OCI-LY7 (cell line): ENCODE measurements around the gene UNC5B. TPM values are rescaled to one million over a fixed set of nuclear protein-coding genes. Genes with fewer than 3 reads are reported as not detected.

Experiments used
- BruUV-seq: library from RNA; stranded (reverse); fragments of 400-500 nt; replicated peaks from 2 replicates; lab custom pipeline; 2021; lab: Mats Ljungman, UMichigan
- CTCF ChIA-PET: fragments of 300-600 bp; sonication (Branson Sonifier 250); formaldehyde crosslinking; loops from one replicate; lab custom pipeline; 2022; ENCODE audit warnings: antibody characterized with exemption; ENCODE audit not compliant: unreplicated experiment; lab: Charles Lee
- POLR2A ChIA-PET: fragments of 300-600 bp; sonication (Branson Sonifier 250); formaldehyde crosslinking; loops from one replicate; lab custom pipeline; 2022; ENCODE audit warnings: antibody characterized with exemption; lab: Charles Lee
- DNase-seq: peaks from one replicate; pipeline ENCODE4 v3.0.0-alpha.2; 2015; ENCODE audit warnings: low spot score
- H2AFZ ChIP-seq: fragments of 200-600 bp; sonication (generic), shearing (Covaris generic); 2 replicates; pipeline ENCODE4 v1.6.1; 2014; ENCODE audit warnings: mild to moderate bottlenecking, antibody characterized with exemption, low read length, moderate library complexity
- H3K27ac ChIP-seq: fragments of 200-600 bp; sonication (generic); 2 replicates; pipeline ENCODE4 v1.5.1; 2014; ENCODE audit warnings: mixed run types, low read depth, mild to moderate bottlenecking, moderate library complexity, low read length, inconsistent platforms; ENCODE audit not compliant: poor library complexity, severe bottlenecking
- H3K36me3 ChIP-seq: fragments of 200-600 bp; sonication (generic); 2 replicates; pipeline ENCODE4 v1.6.1; 2014; ENCODE audit warnings: mild to moderate bottlenecking, antibody characterized with exemption, low read length, moderate library complexity, mixed read lengths; ENCODE audit not compliant: insufficient read depth
- H3K4me1 ChIP-seq: fragments of 200-600 bp; sonication (generic); 2 replicates; pipeline ENCODE4 v1.5.1; 2014; ENCODE audit warnings: mild to moderate bottlenecking, low read length; ENCODE audit not compliant: insufficient read depth, poor library complexity, severe bottlenecking
- H3K4me2 ChIP-seq: fragments of 200-600 bp; sonication (generic); 2 replicates; pipeline ENCODE4 v1.6.1; 2014; ENCODE audit warnings: mild to moderate bottlenecking, low read length
- H3K4me3 ChIP-seq: fragments of 200-600 bp; sonication (generic); 2 replicates; pipeline ENCODE4 v1.5.1; 2014; ENCODE audit warnings: mild to moderate bottlenecking, low read depth, low read length; ENCODE audit not compliant: poor library complexity, severe bottlenecking
- H3K79me2 ChIP-seq: fragments of 200-600 bp; sonication (generic); 2 replicates; pipeline ENCODE4 v1.6.1; 2016; ENCODE audit warnings: low read depth, mild to moderate bottlenecking, low read length, moderate library complexity, mixed read lengths; ENCODE audit not compliant: insufficient read depth
- H3K9me2 ChIP-seq: fragments of 200-600 bp; sonication (generic); 2 replicates; pipeline ENCODE4 v1.6.1; 2016; ENCODE audit warnings: mild to moderate bottlenecking, low read length, mixed read lengths; ENCODE audit not compliant: insufficient read depth
- H3K9me3 ChIP-seq: fragments of 200-600 bp; sonication (generic); 2 replicates; pipeline ENCODE4 v1.6.1; 2014; ENCODE audit warnings: mild to moderate bottlenecking, mixed run types, low read length, mixed read lengths
- H4K20me1 ChIP-seq: fragments of 200-600 bp; sonication (generic); 2 replicates; pipeline ENCODE4 v1.6.1; 2014; ENCODE audit warnings: mild to moderate bottlenecking, antibody characterized with exemption, low read length, moderate library complexity, mixed read lengths; ENCODE audit not compliant: insufficient read depth
- EZH2phosphoT487 ChIP-seq: fragments of 200-600 bp; sonication (generic); IDR thresholded peaks from 2 replicates; pipeline ENCODE4 v1.6.1; 2018; ENCODE audit warnings: low read depth, borderline replicate concordance, mild to moderate bottlenecking, mixed run types, antibody characterized with exemption, low read length, moderate library complexity, mixed read lengths
- intact Hi-C: fragments of 100-400 bp; cut with micrococcal nuclease; formaldehyde crosslinking; loops from one replicate; pipeline ENCODE4 v1.10.0; 2022; ENCODE audit not compliant: unreplicated experiment
- total RNA-seq, 2 experiments: library from RNA; depleted of rRNA in 1 of 2; stranded (reverse); fragments of >200 nt in 1 of 2; shearing (Covaris generic) in 1 of 2; gene quantifications; 2 replicates each; pipeline ENCODE4 v1.2.3, GENCODE V29; 2014 to 2022
- TF ChIP-seq, protein P1 (sequence below): fragments of 200-600 bp; sonication (generic); conservative IDR thresholded peaks from 2 replicates; pipeline ENCODE4 v1.5.1; 2014; ENCODE audit warnings: mild to moderate bottlenecking, antibody characterized with exemption, low read length, moderate library complexity, mixed read lengths

Gene UNC5B
- total RNA-seq, 2 experiments from 2014 or later: not detected

DNA sequence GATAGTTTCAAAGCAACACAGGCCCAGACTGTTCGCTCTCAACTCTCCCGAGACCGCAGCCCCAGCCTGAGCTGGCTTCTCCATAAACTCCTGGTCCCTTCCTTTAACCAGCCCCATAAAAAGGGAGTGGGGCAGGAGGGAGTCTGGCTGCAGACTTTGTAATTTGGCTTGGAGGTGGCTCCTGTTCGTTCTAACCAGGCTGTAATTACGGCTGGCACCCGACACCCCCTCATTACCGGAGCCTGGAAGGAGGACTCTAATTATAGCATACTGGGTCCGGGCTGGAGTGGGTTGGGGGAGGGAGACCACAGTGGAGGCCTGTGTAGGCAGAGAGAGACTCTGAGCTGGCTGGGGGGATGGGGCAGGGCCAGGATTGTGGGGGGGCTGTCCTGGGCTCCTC, 49.7 kb downstream of the UNC5B start:
- H3K79me2 ChIP-seq: no peaks in the 10 kb centered on the region
- no peaks in the 10 kb centered on the region for H3K9me2 ChIP-seq
- intact Hi-C loops: no loop called here
- TF ChIP-seq, protein P1, sequence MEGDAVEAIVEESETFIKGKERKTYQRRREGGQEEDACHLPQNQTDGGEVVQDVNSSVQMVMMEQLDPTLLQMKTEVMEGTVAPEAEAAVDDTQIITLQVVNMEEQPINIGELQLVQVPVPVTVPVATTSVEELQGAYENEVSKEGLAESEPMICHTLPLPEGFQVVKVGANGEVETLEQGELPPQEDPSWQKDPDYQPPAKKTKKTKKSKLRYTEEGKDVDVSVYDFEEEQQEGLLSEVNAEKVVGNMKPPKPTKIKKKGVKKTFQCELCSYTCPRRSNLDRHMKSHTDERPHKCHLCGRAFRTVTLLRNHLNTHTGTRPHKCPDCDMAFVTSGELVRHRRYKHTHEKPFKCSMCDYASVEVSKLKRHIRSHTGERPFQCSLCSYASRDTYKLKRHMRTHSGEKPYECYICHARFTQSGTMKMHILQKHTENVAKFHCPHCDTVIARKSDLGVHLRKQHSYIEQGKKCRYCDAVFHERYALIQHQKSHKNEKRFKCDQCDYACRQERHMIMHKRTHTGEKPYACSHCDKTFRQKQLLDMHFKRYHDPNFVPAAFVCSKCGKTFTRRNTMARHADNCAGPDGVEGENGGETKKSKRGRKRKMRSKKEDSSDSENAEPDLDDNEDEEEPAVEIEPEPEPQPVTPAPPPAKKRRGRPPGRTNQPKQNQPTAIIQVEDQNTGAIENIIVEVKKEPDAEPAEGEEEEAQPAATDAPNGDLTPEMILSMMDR: no peak
- no peak for TF ChIP-seq EZH2phosphoT487
- H3K27ac ChIP-seq: no peak overlapping the region
- POLR2A ChIA-PET: no interaction called here
- CTCF ChIA-PET: interaction anchor here (0.5 kb wide), 1 partner anchor 129 kb away, joined by 4 read pairs; no protein-coding TSS in a partner anchor
- H3K4me2 ChIP-seq: no peak overlapping the region
- no peaks in the 10 kb centered on the region for H3K36me3 ChIP-seq
- no peak overlapping the region for H3K4me3 ChIP-seq
- no peak overlapping the region for H2AFZ ChIP-seq
- no peak for DNase-seq
- no peaks in the 10 kb centered on the region for H3K4me1 ChIP-seq
- no peaks in the 10 kb centered on the region for H3K9me3 ChIP-seq
- no TSS peak for BruUV-seq
- no peaks in the 10 kb centered on the region for H4K20me1 ChIP-seq

GRCh38 chr10:71262817-71263216, 50.4 kb downstream of the UNC5B start:
- H2AFZ ChIP-seq: no peak overlapping the region
- ChIA-PET CTCF (no interaction called here), POLR2A (no interaction called here)
- no peak overlapping the region for H3K4me3 ChIP-seq
- H3K4me2 ChIP-seq: no peak overlapping the region
- TF ChIP-seq EZH2phosphoT487: no peak
- TF ChIP-seq, protein P1: no peak
- H3K9me3 ChIP-seq: no peaks in the 10 kb centered on the region
- no peaks in the 10 kb centered on the region for H3K79me2 ChIP-seq
- H3K9me2 ChIP-seq: no peaks in the 10 kb centered on the region
- no peak overlapping the region for H3K27ac ChIP-seq
- BruUV-seq: no TSS peak
- intact Hi-C loops: no loop called here
- no peaks in the 10 kb centered on the region for H3K36me3 ChIP-seq
- H4K20me1 ChIP-seq: no peaks in the 10 kb centered on the region
- DNase-seq: no peak
- no peaks in the 10 kb centered on the region for H3K4me1 ChIP-seq

GRCh38 chr10:71263376-71263775, 51.0 kb downstream of the UNC5B start:
- BruUV-seq: no TSS peak
- TF ChIP-seq, protein P1: no peak
- TF ChIP-seq EZH2phosphoT487: no peak
- Histone ChIP-seq H2AFZ (no peak overlapping the region), H4K20me1 (no peaks in the 10 kb centered on the region), H3K27ac (no peak overlapping the region), H3K4me1 (no peaks in the 10 kb centered on the region), H3K36me3 (no peaks in the 10 kb centered on the region), H3K9me2 (no peaks in the 10 kb centered on the region), H3K4me2 (no peak overlapping the region), H3K4me3 (no peak overlapping the region), H3K9me3 (no peaks in the 10 kb centered on the region), H3K79me2 (no peaks in the 10 kb centered on the region)
- no peak for DNase-seq
- ChIA-PET CTCF (no interaction called here), POLR2A (no interaction called here)
- intact Hi-C loops: no loop called here
